Lung (tissue), 12 donors: ENCODE data around the gene PPM1F. TPM values are rescaled to one million over a fixed set of nuclear protein-coding genes. Genes with fewer than 3 reads are reported as not detected.
"Not testable (repeated sequence)": the region's sequence is repeated elsewhere in the genome, so short reads cannot be mapped to it uniquely, and the experiment has no call there.

Source experiments
- ATAC-seq: fragments of 200-7000 bp; cut with Tn5 transposase; one replicate; pipeline ENCODE4 v1.9.1; 2020; ENCODE audit warnings: moderate number of reproducible peaks; ENCODE audit not compliant: insufficient read depth, low FRiP score
- DNase-seq, 3 donors: peaks; one replicate each; pipeline ENCODE4 v3.0.0-alpha.2; 2013 to 2017
- H3K27ac ChIP-seq, 2 donors: one replicate each; pipeline ENCODE4 v1.5.1; 2013; ENCODE audit warnings: mild to moderate bottlenecking in 2 of 2, moderate library complexity in 2 of 2, control low read depth in 1 of 2, inconsistent platforms in 1 of 2, low read depth in 1 of 2, low read length in 1 of 2
- H3K27me3 ChIP-seq, 3 donors: one replicate each; pipeline ENCODE4 v1.5.1; 2013; ENCODE audit warnings: low read length in 2 of 3; ENCODE audit not compliant: control insufficient read depth in 3 of 3, insufficient read depth in 3 of 3
- H3K36me3 ChIP-seq, 4 donors: one replicate each; pipeline ENCODE4 v1.5.1; 2013; ENCODE audit warnings: low read length in 4 of 4, mild to moderate bottlenecking in 1 of 4, moderate library complexity in 1 of 4; ENCODE audit not compliant: control insufficient read depth in 4 of 4, insufficient read depth in 4 of 4
- H3K4me1 ChIP-seq, 5 donors: one replicate each; pipeline ENCODE4 v1.5.1; 2013; ENCODE audit warnings: low read length in 5 of 5, mild to moderate bottlenecking in 2 of 5, moderate library complexity in 1 of 5; ENCODE audit not compliant: control insufficient read depth in 5 of 5, insufficient read depth in 5 of 5
- H3K4me3 ChIP-seq: one replicate; pipeline ENCODE4 v1.5.1; 2013; ENCODE audit warnings: mild to moderate bottlenecking, control low read depth, moderate library complexity
- H3K9ac ChIP-seq, 2 donors: one replicate each; pipeline ENCODE4 v1.5.1; 2013; ENCODE audit warnings: low read length in 2 of 2, control low read depth in 1 of 2; ENCODE audit not compliant: insufficient read depth in 1 of 2
- H3K9me3 ChIP-seq, 4 donors: one replicate each; pipeline ENCODE4 v1.5.1; 2013; ENCODE audit warnings: low read length in 3 of 4, mild to moderate bottlenecking in 1 of 4, moderate library complexity in 1 of 4; ENCODE audit not compliant: control insufficient read depth in 4 of 4, insufficient read depth in 3 of 4
- WGBS, 2 donors: extraction: QIAGEN DNeasy Blood & Tissue Kit; methylation state at CpG; one replicate each; pipeline ENCODE4 v1.1.7; 2013; 5-methylcytosine and 5-hydroxymethylcytosine counted together
- polyA plus RNA-seq, 2 donors: library from polyadenylated mRNA; stranded (reverse); fragments of 200-250 nt; gene quantifications; one replicate each; pipeline ENCODE4 v1.2.1, GENCODE V29; 2013
- total RNA-seq, 2 donors: library from RNA; depleted of rRNA in 1 of 2; stranded (reverse); fragments of >200 nt in 1 of 2; gene quantifications; one replicate each; pipeline ENCODE4 v1.2.1, GENCODE V29; 2014 to 2021
- TF ChIP-seq, protein P1 (sequence below): IDR thresholded peaks from 2 replicates; pipeline ENCODE4 v1.5.1; 2012; ENCODE audit warnings: mild to moderate bottlenecking; ENCODE audit errors: control extremely low read depth, extremely low read depth
- donor health status: control.
- donor health status: control.
- donor health status: Bipolar disorder and iron deficiency.
- donor health status: healthy.
- donor health status: DM: yes; HTN: yes; CAD: no.

PPM1F gene
- total and polyA plus RNA-seq, 4 donors = 25.8 to 62.4 (median 32.6) TPM

DNA sequence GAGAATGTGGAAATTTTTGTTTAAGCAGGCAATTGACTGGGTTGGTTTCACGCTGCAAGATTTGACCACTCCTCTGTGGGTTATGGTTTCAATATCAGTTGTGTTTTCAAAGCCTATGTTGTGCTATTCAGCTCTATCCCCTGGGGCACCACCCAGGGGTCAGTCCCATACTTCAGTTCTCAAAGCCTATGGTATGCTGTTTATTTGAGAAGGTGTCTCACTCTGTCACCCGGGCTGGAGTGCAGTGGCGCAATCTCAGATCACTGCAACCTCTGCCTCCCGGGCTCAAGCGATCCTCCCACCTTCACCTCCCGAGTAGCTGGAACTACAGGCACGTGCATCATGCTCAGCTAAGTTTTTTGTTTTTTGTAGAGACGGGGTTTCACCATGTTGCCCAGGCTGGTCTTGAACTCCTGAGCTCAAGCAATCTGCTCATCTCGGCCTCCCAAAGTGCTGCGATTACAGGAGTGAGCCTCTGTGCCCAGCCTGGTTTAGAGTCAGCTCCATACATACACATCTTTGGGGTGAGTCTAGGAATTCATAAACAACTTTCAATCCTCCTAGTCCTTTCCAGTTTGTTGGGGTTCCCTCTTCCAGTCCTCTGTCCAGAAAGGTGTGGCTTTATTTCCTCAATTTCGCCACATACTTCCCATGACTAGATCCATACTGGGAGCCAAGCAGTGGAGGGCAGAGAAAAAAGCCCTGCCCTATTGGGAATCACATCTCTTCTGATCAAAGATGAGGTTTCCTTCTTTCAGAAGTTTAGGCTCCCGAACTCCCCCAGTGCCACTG lies 50.2 kb downstream of the PPM1F start:
- H3K9me3 ChIP-seq = no peaks in the 10 kb centered on the region
- no peaks in the 10 kb centered on the region for H3K27me3 ChIP-seq
- DNase-seq = no peak
- TF ChIP-seq, protein P1, sequence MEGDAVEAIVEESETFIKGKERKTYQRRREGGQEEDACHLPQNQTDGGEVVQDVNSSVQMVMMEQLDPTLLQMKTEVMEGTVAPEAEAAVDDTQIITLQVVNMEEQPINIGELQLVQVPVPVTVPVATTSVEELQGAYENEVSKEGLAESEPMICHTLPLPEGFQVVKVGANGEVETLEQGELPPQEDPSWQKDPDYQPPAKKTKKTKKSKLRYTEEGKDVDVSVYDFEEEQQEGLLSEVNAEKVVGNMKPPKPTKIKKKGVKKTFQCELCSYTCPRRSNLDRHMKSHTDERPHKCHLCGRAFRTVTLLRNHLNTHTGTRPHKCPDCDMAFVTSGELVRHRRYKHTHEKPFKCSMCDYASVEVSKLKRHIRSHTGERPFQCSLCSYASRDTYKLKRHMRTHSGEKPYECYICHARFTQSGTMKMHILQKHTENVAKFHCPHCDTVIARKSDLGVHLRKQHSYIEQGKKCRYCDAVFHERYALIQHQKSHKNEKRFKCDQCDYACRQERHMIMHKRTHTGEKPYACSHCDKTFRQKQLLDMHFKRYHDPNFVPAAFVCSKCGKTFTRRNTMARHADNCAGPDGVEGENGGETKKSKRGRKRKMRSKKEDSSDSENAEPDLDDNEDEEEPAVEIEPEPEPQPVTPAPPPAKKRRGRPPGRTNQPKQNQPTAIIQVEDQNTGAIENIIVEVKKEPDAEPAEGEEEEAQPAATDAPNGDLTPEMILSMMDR = no peak
- H3K4me3 ChIP-seq = no peak overlapping the region
- no peak overlapping the region for H3K27ac ChIP-seq
- no peaks in the 10 kb centered on the region for H3K4me1 ChIP-seq
- H3K36me3 ChIP-seq = no peaks in the 10 kb centered on the region
- ATAC-seq = no peak
- WGBS, 2 donors = 84 to 86% methylated on average over 12 of the region's 12 CpGs
- no peak overlapping the region for H3K9ac ChIP-seq

DNA sequence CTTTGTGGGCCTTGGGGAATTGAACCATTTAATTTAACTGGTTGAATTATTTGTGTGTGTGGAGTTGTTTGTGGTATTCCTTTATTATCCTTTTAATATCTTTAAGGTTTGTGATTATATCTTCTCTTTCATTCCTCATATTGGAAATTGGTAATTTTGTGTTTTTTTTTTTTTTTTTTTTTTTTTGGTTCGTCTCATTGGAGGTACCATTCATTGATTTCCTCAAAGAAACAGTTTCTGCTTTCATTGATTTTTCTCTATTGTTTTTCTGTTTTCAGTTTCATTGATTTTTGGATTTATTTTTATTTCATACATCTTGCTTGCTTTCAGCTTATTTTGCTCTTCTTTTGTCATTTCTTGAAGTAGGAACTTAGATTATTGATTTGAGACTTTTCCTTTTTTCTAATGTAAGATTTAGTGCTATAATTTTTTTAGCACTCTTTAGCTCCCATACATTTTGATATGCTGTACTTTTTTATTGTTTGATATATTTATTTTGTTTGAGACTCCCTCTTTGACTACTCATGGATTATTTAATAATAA lies 54.2 kb downstream of the PPM1F start:
- ATAC-seq (no peak), DNase-seq (no peak)
- Histone ChIP-seq H3K27ac (no peak overlapping the region), H3K27me3 (no peaks in the 10 kb centered on the region), H3K36me3 (no peaks in the 10 kb centered on the region), H3K4me3 (no peak overlapping the region), H3K4me1 (no peaks in the 10 kb centered on the region), H3K9ac (no peak overlapping the region), H3K9me3 (peaks cover 0 to 2% (median 0%) of the 10 kb centered on the region in 4 donors)
- TF ChIP-seq, protein P1 = no peak
- 93% methylated on average over 1 of the region's 1 CpG for WGBS, 2 donors

DNA sequence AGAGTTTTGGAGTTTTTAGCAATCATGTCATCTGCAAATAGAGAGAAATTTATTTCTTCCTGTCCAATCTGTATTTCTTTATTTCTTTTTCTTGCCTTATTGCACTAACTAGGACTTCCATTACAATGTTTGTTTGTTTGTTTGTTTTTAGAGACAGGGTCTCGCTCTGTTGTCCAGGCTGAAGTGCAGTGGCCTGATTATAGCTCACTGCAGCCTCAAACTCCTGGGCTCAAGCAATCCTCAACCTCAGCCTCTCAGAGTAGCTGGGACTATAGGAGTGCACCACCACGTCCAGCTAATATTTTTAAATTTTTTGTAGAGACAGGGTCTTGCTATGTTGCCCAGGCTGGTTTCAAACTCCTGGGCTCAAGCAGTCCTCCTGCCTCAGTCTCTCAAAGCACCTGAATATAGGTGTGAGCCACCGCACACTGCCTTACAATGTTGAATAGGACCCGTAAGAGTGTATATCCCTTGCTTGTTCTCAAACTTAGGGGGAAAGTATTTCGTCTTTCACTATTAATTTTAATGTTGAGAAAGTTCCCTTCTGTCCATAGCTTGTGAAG lies 55.6 kb downstream of the PPM1F start:
- WGBS, 2 donors = 93 to 97% methylated on average over 5 of the region's 5 CpGs
- peaks cover 0 to 2% (median 0%) of the 10 kb centered on the region in 4 donors for H3K9me3 ChIP-seq
- no peak overlapping the region for H3K9ac ChIP-seq
- TF ChIP-seq, protein P1 = no peak
- ATAC-seq (no peak), DNase-seq (no peak)
- H3K4me3 ChIP-seq = no peak overlapping the region
- no peaks in the 10 kb centered on the region for H3K36me3 ChIP-seq
- H3K4me1 ChIP-seq = no peaks in the 10 kb centered on the region
- H3K27me3 ChIP-seq = no peaks in the 10 kb centered on the region
- no peak overlapping the region for H3K27ac ChIP-seq

DNA sequence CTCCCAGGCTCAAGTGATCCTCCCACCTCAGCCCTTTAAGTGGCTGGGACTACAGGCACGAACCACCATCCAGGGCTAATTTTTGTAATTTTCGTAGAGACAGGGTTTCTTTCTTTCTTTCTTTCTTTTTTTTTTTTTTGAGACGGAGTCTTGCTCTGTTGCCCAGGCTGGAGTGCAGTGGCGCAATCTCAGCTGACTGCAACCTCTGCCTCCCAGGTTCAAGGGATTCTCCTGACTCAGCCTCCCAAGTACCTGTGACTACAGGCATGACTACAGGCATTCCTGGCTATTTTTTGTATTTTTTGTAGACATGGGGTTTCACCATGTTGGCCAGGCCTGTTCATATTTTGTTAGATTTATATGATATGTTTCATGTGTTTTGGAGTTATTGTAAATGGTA lies 56.4 kb downstream of the PPM1F start:
- not testable (repeated sequence) for H3K4me3 ChIP-seq, DNase-seq, H3K4me1 ChIP-seq, H3K36me3 ChIP-seq, H3K27me3 ChIP-seq, H3K9ac ChIP-seq, H3K27ac ChIP-seq, H3K9me3 ChIP-seq, ATAC-seq
- WGBS, 2 donors = 89 to 96% methylated on average over 4 of the region's 4 CpGs
